Liver (tissue), 3 donors: ENCODE data around the gene CUBN.

Source experiments
- JUND ChIP-seq, 2 donors: IDR thresholded peaks; 2 replicates each; pipeline ENCODE4 v1.6.1; 2016; ENCODE audit warnings: antibody characterized with exemption in 2 of 2
- SP1 ChIP-seq: IDR thresholded peaks from 2 replicates; pipeline ENCODE4 v1.6.1; 2018; ENCODE audit warnings: antibody characterized with exemption, mild to moderate bottlenecking
- TAF1 ChIP-seq: conservative IDR thresholded peaks from 2 replicates; pipeline ENCODE4 v1.6.1; 2016; ENCODE audit warnings: antibody characterized with exemption, mild to moderate bottlenecking
- TF ChIP-seq, protein P1 (sequence below): fragments of 150-350 bp; IDR thresholded peaks from 2 replicates; pipeline ENCODE4 v1.5.1; 2017; ENCODE audit warnings: improper control_type of control experiment, low read depth, low read length; ENCODE audit not compliant: missing input control
- TF ChIP-seq, protein P2 (sequence below): IDR thresholded peaks from 2 replicates; pipeline ENCODE4 v1.6.1; 2016; ENCODE audit warnings: antibody characterized with exemption, mild to moderate bottlenecking
- donor health status: healthy.
- donor health status: healthy.

DNA sequence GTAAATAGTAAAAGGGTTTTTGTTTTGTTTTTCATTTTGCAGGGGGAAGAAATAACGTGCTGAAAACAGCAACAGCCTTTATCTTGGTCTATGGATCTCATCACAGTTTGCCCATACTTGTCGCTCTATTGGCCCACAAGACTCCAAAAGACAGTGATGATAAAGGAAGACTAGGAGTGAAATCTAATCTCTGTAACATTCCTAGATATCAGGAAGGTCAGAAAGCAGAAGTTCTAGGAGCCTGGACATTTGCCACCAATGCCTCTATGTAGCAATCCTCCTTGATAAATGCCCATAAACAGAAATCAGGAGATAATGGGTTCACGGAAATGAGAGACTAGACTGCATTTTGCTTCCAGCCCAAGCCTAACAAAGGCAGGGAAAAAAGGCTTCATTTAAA is 8.9 kb downstream of the CUBN start:
- TF ChIP-seq, protein P1, sequence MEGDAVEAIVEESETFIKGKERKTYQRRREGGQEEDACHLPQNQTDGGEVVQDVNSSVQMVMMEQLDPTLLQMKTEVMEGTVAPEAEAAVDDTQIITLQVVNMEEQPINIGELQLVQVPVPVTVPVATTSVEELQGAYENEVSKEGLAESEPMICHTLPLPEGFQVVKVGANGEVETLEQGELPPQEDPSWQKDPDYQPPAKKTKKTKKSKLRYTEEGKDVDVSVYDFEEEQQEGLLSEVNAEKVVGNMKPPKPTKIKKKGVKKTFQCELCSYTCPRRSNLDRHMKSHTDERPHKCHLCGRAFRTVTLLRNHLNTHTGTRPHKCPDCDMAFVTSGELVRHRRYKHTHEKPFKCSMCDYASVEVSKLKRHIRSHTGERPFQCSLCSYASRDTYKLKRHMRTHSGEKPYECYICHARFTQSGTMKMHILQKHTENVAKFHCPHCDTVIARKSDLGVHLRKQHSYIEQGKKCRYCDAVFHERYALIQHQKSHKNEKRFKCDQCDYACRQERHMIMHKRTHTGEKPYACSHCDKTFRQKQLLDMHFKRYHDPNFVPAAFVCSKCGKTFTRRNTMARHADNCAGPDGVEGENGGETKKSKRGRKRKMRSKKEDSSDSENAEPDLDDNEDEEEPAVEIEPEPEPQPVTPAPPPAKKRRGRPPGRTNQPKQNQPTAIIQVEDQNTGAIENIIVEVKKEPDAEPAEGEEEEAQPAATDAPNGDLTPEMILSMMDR: no peak
- TF ChIP-seq, protein P2, sequence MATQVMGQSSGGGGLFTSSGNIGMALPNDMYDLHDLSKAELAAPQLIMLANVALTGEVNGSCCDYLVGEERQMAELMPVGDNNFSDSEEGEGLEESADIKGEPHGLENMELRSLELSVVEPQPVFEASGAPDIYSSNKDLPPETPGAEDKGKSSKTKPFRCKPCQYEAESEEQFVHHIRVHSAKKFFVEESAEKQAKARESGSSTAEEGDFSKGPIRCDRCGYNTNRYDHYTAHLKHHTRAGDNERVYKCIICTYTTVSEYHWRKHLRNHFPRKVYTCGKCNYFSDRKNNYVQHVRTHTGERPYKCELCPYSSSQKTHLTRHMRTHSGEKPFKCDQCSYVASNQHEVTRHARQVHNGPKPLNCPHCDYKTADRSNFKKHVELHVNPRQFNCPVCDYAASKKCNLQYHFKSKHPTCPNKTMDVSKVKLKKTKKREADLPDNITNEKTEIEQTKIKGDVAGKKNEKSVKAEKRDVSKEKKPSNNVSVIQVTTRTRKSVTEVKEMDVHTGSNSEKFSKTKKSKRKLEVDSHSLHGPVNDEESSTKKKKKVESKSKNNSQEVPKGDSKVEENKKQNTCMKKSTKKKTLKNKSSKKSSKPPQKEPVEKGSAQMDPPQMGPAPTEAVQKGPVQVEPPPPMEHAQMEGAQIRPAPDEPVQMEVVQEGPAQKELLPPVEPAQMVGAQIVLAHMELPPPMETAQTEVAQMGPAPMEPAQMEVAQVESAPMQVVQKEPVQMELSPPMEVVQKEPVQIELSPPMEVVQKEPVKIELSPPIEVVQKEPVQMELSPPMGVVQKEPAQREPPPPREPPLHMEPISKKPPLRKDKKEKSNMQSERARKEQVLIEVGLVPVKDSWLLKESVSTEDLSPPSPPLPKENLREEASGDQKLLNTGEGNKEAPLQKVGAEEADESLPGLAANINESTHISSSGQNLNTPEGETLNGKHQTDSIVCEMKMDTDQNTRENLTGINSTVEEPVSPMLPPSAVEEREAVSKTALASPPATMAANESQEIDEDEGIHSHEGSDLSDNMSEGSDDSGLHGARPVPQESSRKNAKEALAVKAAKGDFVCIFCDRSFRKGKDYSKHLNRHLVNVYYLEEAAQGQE: no peak
- TF ChIP-seq TAF1 (no peak), JUND (IDR thresholded peaks at IDR 0.05) (no peak), SP1 (no peak)
